ENCODE data around the gene GTF3C1. TPM values are rescaled to one million over a fixed set of nuclear protein-coding genes. Genes with fewer than 3 reads are reported as not detected.
"Not testable (repeated sequence)": the region's sequence is repeated elsewhere in the genome, so short reads cannot be mapped to it uniquely, and the experiment has no call there.

Gene GTF3C1
- total RNA-seq, 1 donor = 101 TPM

- TF ChIP-seq CTCF (IDR thresholded peaks at IDR 0.05; ENCODE audit: insufficient read depth, low read depth, low read length) = no peak
Observed at GRCh38 chr16:27441998-27442397, 107.7 kb downstream of the GTF3C1 start.

GRCh38 chr16:27441276-27441675 lies 108.4 kb downstream of the GTF3C1 start:
- no peak for DNase-seq (ENCODE audit: low read depth)
- H3K4me3 ChIP-seq (ENCODE audit: low read depth, low read length) = no peak overlapping the region
- TF ChIP-seq CTCF (IDR thresholded peaks at IDR 0.05; ENCODE audit: insufficient read depth, low read depth, low read length) = no peak

More at GRCh38 chr16:27441998-27442397, 107.7 kb downstream of the GTF3C1 start:
- DNase-seq (ENCODE audit: low read depth) = no peak
- H3K4me3 ChIP-seq (ENCODE audit: low read depth, low read length) = no peak overlapping the region

GRCh38 chr16:27439271-27440018 lies 110.3 kb downstream of the GTF3C1 start:
- H3K4me3 ChIP-seq (ENCODE audit: low read depth, low read length) = no peak overlapping the region
- TF ChIP-seq CTCF (IDR thresholded peaks at IDR 0.05; ENCODE audit: insufficient read depth, low read depth, low read length) = no peak
- DNase-seq (ENCODE audit: low read depth) = no peak

GRCh38 chr16:27437946-27438345 lies 111.8 kb downstream of the GTF3C1 start:
- no peak for TF ChIP-seq CTCF (IDR thresholded peaks at IDR 0.05; ENCODE audit: insufficient read depth, low read depth, low read length)
- no peak overlapping the region for H3K4me3 ChIP-seq (ENCODE audit: low read depth, low read length)
- no peak for DNase-seq (ENCODE audit: low read depth)

- no peak for TF ChIP-seq CTCF (IDR thresholded peaks at IDR 0.05; ENCODE audit: insufficient read depth, low read depth, low read length)
- DNase-seq (ENCODE audit: low read depth) = no peak
- H3K4me3 ChIP-seq (ENCODE audit: low read depth, low read length) = no peak overlapping the region
Observed at GRCh38 chr16:27436921-27437650, 112.6 kb downstream of the GTF3C1 start.

- no peak overlapping the region for H3K4me3 ChIP-seq (ENCODE audit: low read depth, low read length)
- no peak for TF ChIP-seq CTCF (IDR thresholded peaks at IDR 0.05; ENCODE audit: insufficient read depth, low read depth, low read length)
- DNase-seq (ENCODE audit: low read depth) = no peak
Observed at GRCh38 chr16:27436065-27436464, 113.6 kb downstream of the GTF3C1 start.

GRCh38 chr16:27435146-27435545 lies 114.6 kb downstream of the GTF3C1 start:
- DNase-seq (ENCODE audit: low read depth); H3K4me3 ChIP-seq (ENCODE audit: low read depth, low read length): not testable (repeated sequence)
